ENCODE measurements around the gene SAMSN1.

The SAMSN1 gene

GRCh38 chr21:14593230-14593629 is 47.1 kb upstream of the SAMSN1 start:
- Histone ChIP-seq H3K4me1 (ENCODE audit: control insufficient read depth, insufficient read depth, low read length) (no peaks in the 10 kb centered on the region), H3K27ac (ENCODE audit: extremely low read depth, low read depth, low read length) (no peak overlapping the region), H3K4me3 (ENCODE audit: low read depth, low read length) (no peak overlapping the region), H3K36me3 (ENCODE audit: control insufficient read depth in 2 of 2, insufficient read depth in 1 of 2, low read length in 2 of 2) (no peaks in the 10 kb centered on the region), H3K9me3 (ENCODE audit: control insufficient read depth, insufficient read depth, low read depth, low read length) (no peaks in the 10 kb centered on the region)
- TF ChIP-seq ZNF26 (tag by site-specific recombination; IDR thresholded peaks at IDR 0.05), result no peak
- no peak for TF ChIP-seq ZNF645 (tag by site-specific recombination; IDR thresholded peaks at IDR 0.05)
- no peak for TF ChIP-seq ZNF791 (tag by site-specific recombination; IDR thresholded peaks at IDR 0.05)
- no peak for TF ChIP-seq ZNF785 (tag by site-specific recombination; IDR thresholded peaks at IDR 0.05)
- no peak for TF ChIP-seq ZSCAN18 (tag by site-specific recombination; IDR thresholded peaks at IDR 0.05)
- no peak for TF ChIP-seq ZBTB11 (tag by site-specific recombination; conservative IDR thresholded peaks at IDR 0.05; ENCODE audit: low read depth)
- TF ChIP-seq ZSCAN5A (tag by site-specific recombination; IDR thresholded peaks at IDR 0.05), result no peak
- TF ChIP-seq ZNF16 (tag by site-specific recombination; IDR thresholded peaks at IDR 0.05; ENCODE audit: low read depth), result no peak
- no peak for TF ChIP-seq ZNF302 (tag by site-specific recombination; IDR thresholded peaks at IDR 0.05; ENCODE audit: low read depth)
- no peak for TF ChIP-seq ZNF133 (tag by site-specific recombination; IDR thresholded peaks at IDR 0.05)
- no peak for TF ChIP-seq ZNF341 (tag by site-specific recombination; IDR thresholded peaks at IDR 0.05; ENCODE audit: low read depth)
- TF ChIP-seq MZF1 (tag by site-specific recombination; IDR thresholded peaks at IDR 0.05; ENCODE audit: borderline replicate concordance), result no peak
- TF ChIP-seq ZNF112 (tag by site-specific recombination; IDR thresholded peaks at IDR 0.05), result no peak
- TF ChIP-seq TRIM28 (IDR thresholded peaks at IDR 0.05; ENCODE audit: borderline replicate concordance, low read length), result no peak
- no peak for TF ChIP-seq ZNF175 (tag by site-specific recombination; IDR thresholded peaks at IDR 0.05)
- no peak for TF ChIP-seq ZNF157 (tag by site-specific recombination; IDR thresholded peaks at IDR 0.05)
- TF ChIP-seq ZNF366 (tag by site-specific recombination; conservative IDR thresholded peaks at IDR 0.05), result no peak
- TF ChIP-seq ZNF701 (tag by site-specific recombination; IDR thresholded peaks at IDR 0.05), result no peak
- ChIA-PET CTCF (interaction anchor here (0.5 kb wide), 1 partner anchor 34 kb away, joined by 3 read pairs; no protein-coding TSS in a partner anchor), POLR2A (no interaction called here)
